OCI-LY1 (cell line): ENCODE data around the gene CDH23.

Source experiments
- EZH2 ChIP-seq: fragments of 200-600 bp; sonication (generic), shearing (Covaris generic); IDR thresholded peaks from 2 replicates; pipeline ENCODE4 v1.8.0; 2017; ENCODE audit warnings: borderline replicate concordance, mixed run types, mild to moderate bottlenecking, antibody characterized with exemption, low read length, moderate library complexity, mixed read lengths
- TF ChIP-seq, protein P1 (sequence below): fragments of 200-600 bp; sonication (generic), shearing (Covaris generic); IDR thresholded peaks from 2 replicates; pipeline ENCODE4 v1.5.1; 2017; ENCODE audit warnings: mild to moderate bottlenecking, antibody characterized with exemption, low read length, moderate library complexity, mixed read lengths

DNA sequence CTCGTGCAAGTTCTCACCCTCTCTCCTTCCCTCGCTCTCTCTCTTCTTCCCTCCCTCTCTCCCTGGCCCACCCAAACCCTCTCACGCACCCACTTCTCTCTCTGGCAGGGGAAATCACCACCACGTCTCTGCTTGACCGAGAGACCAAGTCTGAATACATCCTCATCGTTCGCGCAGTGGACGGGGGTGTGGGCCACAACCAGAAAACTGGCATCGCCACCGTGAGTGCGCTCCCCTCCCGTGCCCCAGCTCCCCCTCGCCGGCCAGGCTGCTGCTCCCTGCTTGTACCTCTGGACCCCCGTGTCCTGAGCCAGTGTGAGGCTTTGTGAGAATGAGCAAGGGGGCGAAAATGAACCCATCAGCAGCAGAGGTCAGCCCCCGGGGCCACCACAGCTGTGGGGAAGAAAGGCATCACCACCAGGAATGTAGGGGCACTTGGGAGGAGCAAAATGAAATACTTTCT, 297.4 kb downstream of the CDH23 start:
- TF ChIP-seq, protein P1, sequence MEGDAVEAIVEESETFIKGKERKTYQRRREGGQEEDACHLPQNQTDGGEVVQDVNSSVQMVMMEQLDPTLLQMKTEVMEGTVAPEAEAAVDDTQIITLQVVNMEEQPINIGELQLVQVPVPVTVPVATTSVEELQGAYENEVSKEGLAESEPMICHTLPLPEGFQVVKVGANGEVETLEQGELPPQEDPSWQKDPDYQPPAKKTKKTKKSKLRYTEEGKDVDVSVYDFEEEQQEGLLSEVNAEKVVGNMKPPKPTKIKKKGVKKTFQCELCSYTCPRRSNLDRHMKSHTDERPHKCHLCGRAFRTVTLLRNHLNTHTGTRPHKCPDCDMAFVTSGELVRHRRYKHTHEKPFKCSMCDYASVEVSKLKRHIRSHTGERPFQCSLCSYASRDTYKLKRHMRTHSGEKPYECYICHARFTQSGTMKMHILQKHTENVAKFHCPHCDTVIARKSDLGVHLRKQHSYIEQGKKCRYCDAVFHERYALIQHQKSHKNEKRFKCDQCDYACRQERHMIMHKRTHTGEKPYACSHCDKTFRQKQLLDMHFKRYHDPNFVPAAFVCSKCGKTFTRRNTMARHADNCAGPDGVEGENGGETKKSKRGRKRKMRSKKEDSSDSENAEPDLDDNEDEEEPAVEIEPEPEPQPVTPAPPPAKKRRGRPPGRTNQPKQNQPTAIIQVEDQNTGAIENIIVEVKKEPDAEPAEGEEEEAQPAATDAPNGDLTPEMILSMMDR: no peak
- TF ChIP-seq EZH2: no peak
